HTERT RPE-1 (cell line): ENCODE data around the gene SLC38A1.
"Not testable (repeated sequence)": the region's sequence is repeated elsewhere in the genome, so short reads cannot be mapped to it uniquely, and the experiment has no call there.

Source experiments
- in situ Hi-C: fragments of 300-500 bp; cut with MboI; formaldehyde crosslinking; loops from 4 replicates; pipeline ENCODE4 v1.14.3; 2020; ENCODE audit warnings: low sequenced_read_pairs

Gene SLC38A1

GRCh38 chr12:46209170-46209569, 59.7 kb downstream of the SLC38A1 start:
- in situ Hi-C loops, result no loop called here

DNA sequence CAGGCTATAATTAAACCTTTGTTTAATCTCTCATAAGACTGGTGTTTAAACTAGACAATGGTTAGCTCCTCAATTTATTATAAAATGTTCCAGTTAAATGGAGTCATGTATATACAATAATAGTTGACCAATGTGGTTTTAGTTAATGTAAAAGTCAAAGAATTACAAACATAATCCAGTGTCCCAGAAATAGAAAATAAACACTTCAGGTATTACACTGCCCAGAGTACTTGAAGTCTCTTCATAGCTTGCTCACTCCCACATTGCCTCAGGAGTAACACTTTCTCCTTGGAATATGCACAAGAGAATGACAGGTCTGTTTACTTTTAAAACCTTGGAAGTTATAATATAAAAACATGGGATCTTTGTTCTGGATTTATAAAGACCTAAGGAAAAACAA, 60.5 kb downstream of the SLC38A1 start:
- in situ Hi-C loops, result no loop called here

DNA sequence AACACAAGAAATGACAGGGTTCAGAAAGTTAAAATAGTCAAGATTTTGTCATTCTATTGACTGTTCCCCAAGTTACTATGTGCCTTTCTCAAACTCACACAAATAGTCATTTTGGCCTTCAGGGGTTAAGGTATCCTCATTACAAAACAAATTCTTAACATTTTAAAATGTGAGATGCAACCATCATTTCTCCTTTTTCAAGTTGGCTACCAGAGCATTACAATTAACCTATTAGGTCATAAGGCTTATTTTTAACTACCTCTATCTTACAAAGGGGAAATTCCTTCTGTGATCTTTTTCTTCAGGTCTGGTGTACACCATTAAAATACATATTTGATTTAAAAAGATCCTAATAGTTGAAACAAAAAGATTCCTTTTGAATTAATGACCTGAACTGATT, 61.2 kb downstream of the SLC38A1 start:
- in situ Hi-C loops, result no loop called here

DNA sequence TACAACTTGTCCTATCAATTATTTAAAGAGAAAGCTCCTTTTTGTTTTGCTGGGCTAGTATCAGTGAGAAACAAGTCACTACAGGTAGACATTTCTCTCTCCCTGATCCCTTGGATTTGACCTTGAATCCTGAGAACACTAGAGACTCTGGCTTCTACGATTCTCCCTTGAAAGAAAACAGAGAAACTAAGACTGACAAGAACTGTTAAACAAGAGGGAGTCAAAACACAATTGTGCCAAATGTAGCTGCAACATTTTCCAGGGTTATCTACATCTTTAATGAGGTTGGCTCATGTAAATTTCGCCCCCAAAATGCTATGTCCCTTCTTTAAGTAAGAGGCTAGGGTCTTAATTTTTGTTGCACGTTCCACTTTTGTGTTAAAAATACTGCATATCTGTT, 62.4 kb downstream of the SLC38A1 start:
- in situ Hi-C loops, result no loop called here

DNA sequence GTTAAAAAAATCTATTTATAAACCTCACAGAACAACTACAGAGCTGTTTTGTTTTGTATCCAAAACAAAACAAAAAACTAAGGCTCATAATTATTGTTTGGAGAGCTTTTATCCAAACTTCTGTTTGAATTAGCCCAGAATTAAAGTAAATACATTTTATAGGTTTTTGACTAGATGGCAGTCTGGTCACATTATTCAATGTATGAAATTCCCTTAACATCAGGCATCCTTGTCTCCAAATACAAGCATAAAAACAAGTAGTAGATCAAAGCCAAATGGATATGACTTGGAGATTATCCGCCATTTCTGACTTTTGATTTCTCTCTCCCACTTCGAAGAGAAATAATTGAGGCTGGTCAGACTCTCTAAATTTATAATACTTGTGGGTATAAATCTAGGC, 63.5 kb downstream of the SLC38A1 start:
- in situ Hi-C loops, result no loop called here

- in situ Hi-C loops, result no loop called here
Measured at GRCh38 chr12:46201284-46201789, 67.5 kb downstream of the SLC38A1 start.

DNA sequence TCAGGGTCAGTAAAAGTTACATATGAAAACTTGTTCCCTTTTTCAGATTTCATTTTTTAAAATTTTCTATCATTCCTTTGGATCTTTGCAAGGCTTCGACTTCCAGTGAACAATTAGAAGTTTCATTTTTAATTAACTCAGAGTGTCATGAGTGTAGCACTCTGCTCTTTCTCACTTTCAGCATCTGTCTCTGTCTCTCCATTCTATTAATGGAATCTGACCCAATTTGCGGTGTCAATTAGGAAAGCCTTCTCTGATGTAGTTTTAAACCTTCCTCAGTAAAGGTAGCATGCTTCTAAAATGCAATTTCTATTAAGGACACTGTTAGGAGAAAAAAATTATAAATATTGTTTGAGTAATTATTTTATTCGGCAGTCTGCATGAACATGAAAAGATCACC, 68.3 kb downstream of the SLC38A1 start:
- in situ Hi-C loops, result no loop called here

DNA sequence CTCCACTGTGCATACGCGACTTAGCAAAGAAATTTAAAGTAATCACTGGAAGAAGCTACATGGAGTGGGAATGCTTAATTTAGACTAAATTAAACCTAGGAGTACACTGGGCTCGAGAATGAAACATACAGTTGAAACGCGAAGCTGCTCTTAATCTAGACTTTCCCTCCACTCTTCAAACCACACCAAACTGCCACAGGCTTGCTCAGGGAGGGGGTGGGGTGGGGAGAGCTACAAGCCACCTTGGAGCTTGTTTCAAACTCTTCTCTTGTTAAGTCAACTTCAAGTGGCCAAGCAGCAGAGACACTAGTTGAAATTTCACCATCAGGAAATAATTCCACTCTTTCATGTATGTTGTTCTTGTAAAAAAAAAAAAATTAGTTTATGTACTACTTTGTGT, 69.9 kb downstream of the SLC38A1 start:
- in situ Hi-C loops, result no loop called here

DNA sequence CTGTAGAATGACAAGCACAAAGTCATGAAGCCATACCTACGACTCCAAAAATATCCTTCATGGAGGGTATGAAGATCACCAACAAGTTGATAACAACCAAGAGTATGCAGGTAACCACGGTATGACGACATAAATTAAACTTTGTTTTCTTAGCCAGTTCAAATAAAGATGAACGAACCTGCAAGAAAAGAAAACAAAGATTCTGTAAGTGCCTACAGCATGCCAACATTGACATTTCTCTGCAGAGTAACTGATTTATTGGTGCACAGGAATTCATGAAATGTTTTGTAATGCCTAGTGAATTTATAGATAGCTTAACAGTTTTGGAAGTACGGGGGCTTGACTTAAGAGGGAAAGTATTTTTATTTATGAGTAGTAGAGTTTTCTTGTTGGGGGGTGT, 71.0 kb downstream of the SLC38A1 start:
- in situ Hi-C loops, result no loop called here

DNA sequence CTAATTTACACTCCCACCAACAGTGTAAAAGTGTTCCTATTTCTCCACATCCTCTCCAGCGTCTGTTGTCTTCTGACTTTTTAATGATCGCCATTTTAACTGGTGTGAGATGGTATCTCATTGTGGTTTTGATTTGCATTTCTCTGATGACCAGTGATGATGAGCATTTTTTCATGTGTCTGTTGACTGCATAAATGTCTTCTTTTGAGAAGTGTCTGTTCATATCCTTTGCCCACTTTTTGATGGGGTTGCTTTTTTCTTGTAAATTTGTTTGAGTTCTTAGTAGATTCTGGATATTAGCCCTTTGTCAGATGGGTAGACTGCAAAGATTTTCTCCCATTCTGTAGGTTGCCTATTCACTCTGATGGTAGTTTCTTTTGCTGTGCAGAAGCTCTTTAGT, 78.3 kb downstream of the SLC38A1 start:
- in situ Hi-C loops, result not testable (repeated sequence)

GRCh38 chr12:46188170-46188569, 80.7 kb downstream of the SLC38A1 start:
- in situ Hi-C loops, result no loop called here

DNA sequence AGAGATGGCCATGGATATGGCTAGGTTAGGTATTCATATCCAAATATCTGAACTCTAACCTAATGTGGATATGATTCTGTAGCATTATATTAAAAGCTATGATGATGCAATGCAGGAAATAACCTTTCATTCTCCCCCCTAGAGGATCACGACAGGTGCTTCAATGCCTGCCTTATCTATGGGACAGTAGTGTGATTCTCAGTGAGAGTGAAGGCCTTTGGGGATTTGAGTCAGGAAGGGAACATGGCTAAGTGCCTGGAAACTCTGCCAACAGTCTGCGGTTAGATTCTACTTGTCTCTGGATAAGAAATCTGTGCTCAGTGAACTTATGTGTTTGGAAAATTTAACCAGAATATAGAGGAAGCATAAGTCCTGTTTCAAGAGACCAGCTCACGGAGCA, 81.8 kb downstream of the SLC38A1 start:
- in situ Hi-C loops, result no loop called here

DNA sequence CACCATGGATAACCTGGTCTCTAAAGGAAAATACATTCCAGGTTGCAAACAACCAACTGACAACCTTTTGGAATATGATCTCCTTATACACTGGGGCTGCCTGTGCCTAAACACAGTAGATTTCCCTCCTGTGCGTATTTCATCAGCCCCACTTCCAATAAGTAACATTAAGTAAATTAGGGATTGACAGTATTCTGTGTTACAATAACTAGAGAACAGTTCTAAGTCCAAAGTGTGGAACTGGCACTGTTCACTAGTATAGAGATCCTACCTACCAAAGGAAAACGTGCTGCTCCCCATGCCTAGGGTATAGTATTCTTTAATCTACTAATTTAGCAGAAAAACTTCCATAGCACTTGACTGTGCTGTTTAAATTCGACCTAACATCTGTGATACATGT, 82.8 kb downstream of the SLC38A1 start:
- in situ Hi-C loops, result no loop called here

DNA sequence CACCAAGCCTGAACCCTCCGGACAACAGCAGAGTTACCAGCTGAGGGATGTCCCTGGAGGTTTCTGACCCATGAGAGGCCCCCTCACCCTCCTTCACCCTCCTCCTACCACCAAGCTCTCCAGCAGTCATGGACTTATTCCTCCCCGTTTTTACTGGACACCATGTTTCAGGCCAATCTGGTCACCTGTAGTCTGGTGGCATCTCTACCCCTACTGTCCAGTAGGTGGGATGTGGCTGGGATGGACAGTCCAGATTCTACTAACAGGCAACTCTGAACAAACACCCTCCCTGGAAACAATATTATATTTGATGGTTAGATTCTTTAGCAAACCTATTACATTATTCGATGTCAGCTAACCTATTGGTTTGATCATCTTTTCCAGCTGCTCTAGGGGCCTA, 83.2 kb downstream of the SLC38A1 start:
- in situ Hi-C loops, result no loop called here

- in situ Hi-C loops, result no loop called here
Measured at GRCh38 chr12:46184798-46185595, 83.8 kb downstream of the SLC38A1 start.

DNA sequence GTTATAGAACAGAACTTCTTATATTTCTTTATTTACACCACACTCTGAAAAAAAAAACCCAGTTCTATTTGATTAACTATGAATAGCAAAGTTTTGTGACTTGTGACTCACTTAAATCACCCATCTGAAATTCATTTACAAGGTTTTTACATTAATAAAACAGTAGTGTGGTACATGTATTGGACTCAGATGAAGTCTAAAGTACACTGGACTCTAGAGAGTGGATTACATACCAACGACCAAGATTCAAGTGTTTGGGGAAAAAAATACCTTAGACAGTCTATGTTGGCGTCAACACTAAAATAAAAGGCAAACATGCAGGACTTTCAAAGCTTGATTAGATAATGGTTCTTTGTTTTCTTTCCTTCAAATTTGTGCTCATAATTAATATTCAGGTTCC, 85.7 kb downstream of the SLC38A1 start:
- in situ Hi-C loops, result no loop called here

- in situ Hi-C loops, result no loop called here
Measured at GRCh38 chr12:46181465-46181864, 87.4 kb downstream of the SLC38A1 start.

DNA sequence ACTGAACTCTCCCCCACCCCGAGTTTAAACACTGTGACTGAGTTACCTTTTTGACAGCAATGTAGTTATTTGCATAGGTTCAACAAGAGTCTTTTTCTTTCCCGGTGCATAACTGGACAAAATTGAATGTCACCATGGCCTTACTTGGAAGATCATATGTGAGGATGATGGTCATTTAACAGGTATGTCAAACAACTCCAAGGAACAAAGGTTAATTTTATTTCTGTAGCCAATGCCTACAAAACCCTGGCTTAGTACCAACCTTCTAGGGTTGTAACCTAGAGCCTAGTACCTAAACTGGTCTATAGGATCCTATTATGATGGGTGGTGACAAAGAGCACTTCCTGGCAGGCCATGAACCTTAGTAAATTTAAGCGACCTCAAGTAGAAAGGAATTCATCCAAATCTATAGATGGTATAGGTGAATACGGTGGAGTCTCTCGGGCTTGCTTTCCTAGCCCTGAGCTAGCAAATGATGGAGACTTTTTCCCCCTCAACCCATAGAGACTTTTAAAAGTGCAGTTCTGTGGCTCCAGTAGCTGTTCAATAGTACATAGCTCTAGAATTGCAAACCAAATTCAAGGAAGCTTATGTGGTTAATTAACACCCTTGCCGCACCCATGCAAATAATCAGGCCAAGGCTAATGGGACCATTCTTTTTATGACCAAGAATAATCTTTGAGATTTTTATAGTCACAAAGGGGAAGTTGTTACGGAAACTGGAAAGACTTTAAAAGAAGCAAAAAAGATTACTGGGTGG, 89.0 kb downstream of the SLC38A1 start:
- in situ Hi-C loops, result no loop called here

DNA sequence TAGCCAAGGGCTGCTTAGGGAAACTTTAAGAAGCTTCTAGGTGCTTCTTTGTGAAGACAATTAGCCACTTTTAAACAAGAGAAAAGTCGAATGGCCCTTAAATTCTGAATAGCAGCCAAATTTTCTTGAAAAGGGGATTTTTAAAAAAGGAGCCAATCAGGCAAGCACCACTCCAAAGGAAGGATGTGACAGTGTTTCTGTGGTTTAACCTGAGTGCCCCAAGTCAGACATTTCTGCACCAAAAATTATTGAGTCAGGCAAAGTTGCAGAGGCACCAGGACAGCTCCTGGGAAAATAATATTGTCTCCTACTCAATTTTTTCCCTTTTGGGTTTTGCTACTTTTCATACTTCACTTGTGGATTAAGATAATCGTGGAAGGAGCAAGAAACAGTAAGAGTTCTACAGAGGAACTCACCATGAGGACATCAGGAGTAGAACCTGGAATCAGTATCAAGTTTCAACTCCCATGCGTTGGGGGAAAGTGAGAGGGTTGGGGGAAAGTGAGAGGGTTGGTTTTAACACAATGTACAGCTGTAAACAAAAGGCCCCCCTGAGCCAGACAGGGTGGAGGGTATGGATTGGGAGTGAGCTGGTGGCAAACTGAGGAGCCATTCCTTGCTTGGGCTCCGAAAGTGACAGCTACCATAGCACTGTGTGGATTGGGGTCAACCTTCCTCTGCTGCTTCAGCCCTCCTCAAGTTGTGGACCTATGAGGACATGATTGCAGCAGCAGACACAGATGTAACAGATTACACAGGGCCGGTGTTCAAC, 90.8 kb downstream of the SLC38A1 start:
- in situ Hi-C loops, result no loop called here

DNA sequence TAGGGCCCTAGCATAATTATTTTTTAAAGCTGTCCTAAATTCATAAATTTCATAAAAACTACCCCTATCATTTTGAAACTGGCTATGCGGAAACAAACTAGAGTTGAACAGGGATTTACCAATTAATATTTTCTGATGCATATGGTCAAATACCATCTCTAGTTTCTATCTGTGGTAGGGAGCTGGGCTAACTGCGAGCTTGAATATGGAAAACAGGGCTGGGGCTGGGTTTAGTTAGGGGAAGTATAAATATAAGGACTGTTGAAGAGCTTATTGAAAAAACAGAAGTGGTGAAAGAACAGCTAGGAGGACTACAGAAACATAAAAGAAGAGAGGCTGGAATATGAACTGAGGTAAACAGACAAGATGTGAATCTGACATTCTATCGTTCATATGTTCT, 91.8 kb downstream of the SLC38A1 start:
- in situ Hi-C loops, result no loop called here

GRCh38 chr12:46174919-46175318, 93.9 kb downstream of the SLC38A1 start:
- in situ Hi-C loops, result no loop called here
